ELR (cell line): Measurements from ENCODE around the gene FCGBP.

Experiments
- DNase-seq: peaks from one replicate; pipeline ENCODE4 v3.0.0-alpha.2; 2015; ENCODE audit warnings: low read depth

Gene FCGBP

GRCh38 chr19:39946532-39946931, 12.1 kb upstream of the FCGBP start:
- peak; percentile 35 for DNase-seq

- DNase-seq, result no peak
Measured at GRCh38 chr19:39943586-39943985, 9.2 kb upstream of the FCGBP start.

- no peak for DNase-seq
Measured at GRCh38 chr19:39942366-39942730, 7.9 kb upstream of the FCGBP start.

- DNase-seq, result peak; percentile 67
Measured at GRCh38 chr19:39941615-39942365, 7.4 kb upstream of the FCGBP start.

GRCh38 chr19:39941151-39941550, 6.7 kb upstream of the FCGBP start:
- no peak for DNase-seq

- no peak for DNase-seq
Measured at GRCh38 chr19:39940221-39940833, 5.9 kb upstream of the FCGBP start.

GRCh38 chr19:39939556-39939955, 5.1 kb upstream of the FCGBP start:
- no peak for DNase-seq

- DNase-seq, result no peak
Measured at GRCh38 chr19:39937787-39938186, 3.4 kb upstream of the FCGBP start.

GRCh38 chr19:39937094-39937720, 2.8 kb upstream of the FCGBP start:
- no peak for DNase-seq

- DNase-seq, result no peak
Measured at GRCh38 chr19:39936622-39937021, 2.2 kb upstream of the FCGBP start.

- no peak for DNase-seq
Measured at GRCh38 chr19:39936020-39936419, 1.6 kb upstream of the FCGBP start.

- no peak for DNase-seq
Measured at GRCh38 chr19:39935364-39935661, 879 bp upstream of the FCGBP start.

- no peak for DNase-seq
Measured at GRCh38 chr19:39929750-39930149, 4.7 kb downstream of the FCGBP start.

- no peak for DNase-seq
Measured at GRCh38 chr19:39928357-39928725, 6.1 kb downstream of the FCGBP start.

GRCh38 chr19:39927524-39928356, 6.7 kb downstream of the FCGBP start:
- DNase-seq, result no peak

- no peak for DNase-seq
Measured at GRCh38 chr19:39927076-39927475, 7.4 kb downstream of the FCGBP start.

GRCh38 chr19:39926170-39926760, 8.2 kb downstream of the FCGBP start:
- DNase-seq, result no peak

- no peak for DNase-seq
Measured at GRCh38 chr19:39924952-39925351, 9.5 kb downstream of the FCGBP start.

- DNase-seq, result no peak
Measured at GRCh38 chr19:39924389-39924788, 10.0 kb downstream of the FCGBP start.

GRCh38 chr19:39923862-39924261, 10.6 kb downstream of the FCGBP start:
- no peak for DNase-seq

GRCh38 chr19:39919976-39920375, 14.5 kb downstream of the FCGBP start:
- peak; percentile 23 for DNase-seq

- DNase-seq, result no peak
Measured at GRCh38 chr19:39918183-39918651, 16.2 kb downstream of the FCGBP start.
